GM18511 (cell line): ENCODE results near the gene TP53BP1.

ENCODE experiments used
- ATAC-seq: cut with Tn5 transposase; IDR thresholded peaks from one replicate; pipeline ENCODE4 v1.9.1; 2021; ENCODE audit warnings: mild to moderate bottlenecking, moderate library complexity; ENCODE audit not compliant: unreplicated experiment

Gene TP53BP1

DNA sequence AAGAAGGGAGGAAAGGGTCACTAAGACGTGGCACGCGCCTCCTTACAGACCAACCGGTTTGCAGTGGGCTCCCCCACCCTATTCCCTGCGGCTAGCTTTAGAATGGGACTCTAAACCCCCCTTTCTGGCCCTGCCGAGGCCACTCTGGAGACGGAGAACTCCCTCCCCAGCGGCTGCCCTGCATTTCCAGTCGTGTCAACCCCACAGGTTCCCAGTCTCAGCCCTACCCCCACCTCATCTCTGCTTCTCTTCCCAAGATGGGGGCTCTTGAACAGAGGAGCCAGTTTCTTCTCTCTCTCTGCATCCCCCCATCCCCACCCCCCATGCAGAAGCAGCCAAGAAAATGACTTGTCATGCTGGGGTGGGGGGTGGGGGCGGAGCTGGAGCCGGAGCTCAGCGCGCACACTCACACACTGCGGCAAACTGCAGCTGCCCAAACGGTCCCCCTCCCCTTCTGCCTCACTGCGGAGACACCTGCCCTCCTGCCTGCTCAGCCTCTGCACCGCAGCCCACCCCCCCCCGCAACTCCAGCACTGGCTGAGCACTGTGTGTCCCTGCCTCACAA, 25.3 kb upstream of the TP53BP1 start:
- no peak for ATAC-seq

DNA sequence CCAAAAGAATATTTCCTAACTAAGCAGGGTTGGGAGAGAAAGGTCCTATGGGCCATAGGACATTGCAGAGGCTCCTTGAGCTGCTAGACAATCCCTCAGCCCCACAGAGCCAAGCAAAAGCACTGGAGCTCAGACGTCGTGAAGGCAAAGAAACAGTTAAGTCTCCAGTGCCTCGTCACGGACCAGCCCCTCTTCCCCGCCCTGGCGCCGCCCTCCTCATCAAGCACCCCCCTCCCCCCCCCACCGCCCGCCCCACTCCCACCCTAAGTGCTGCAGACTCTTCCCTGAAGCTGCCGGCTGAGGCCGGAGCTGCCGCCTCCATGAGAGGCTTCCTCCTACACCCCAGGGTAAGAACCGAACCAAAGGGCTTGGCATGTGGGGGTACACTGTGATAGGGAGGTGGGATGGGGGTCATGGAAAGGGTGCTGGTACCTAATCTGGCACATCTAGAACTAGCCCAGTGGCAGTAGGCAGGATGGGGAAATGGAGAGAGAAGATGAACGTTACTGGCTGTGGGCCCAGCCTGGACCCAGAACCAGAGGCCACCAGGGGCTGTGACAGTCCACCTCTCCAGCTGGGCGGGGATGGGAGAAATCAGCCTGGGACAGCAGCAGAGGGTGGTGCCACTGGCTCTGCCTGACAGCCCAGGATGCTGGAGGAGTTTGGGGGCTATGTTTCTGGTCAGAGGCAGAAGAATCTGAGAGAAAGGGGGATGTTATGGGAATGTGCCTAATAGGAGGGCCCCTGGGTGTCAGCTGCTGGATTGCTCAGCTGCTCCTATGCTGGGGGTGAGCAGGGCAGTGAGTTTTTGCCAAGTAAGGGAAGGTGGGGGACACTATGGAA, 24.6 kb upstream of the TP53BP1 start, which contains the start of gene MAP1A:
TSS of gene MAP1A (plus strand) at position 255 of the 843 bp plus-strand sequence. CDS start 3,866 bp downstream, outside the sequence.
- no peak for ATAC-seq

DNA sequence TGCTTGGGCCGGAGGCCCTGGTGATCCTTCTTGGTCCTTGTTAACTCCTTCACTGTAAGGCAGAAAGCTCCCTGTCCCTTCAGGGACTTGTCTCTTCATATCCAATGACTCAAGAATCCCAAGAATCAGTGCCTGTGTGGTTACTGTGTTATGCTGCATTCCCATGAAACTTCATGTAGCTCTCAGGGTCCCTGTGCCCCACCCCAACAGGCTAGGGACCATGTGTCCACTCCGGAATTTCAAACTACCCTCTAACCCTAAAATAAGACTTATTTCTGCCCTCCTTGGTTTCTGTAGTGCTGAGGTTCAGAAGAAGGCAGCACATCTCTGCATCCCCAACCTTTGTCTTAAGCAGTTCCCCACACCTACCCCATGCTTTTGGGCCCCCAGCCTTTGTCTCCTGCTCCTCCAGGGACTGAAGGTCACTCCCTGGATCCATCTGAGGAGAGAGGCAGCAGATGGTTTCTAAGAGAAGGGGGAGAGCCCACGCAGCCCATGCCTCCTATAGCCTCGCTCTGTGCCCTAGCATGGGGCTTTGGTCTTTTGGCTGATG, 23.9 kb upstream of the TP53BP1 start:
- no peak for ATAC-seq

DNA sequence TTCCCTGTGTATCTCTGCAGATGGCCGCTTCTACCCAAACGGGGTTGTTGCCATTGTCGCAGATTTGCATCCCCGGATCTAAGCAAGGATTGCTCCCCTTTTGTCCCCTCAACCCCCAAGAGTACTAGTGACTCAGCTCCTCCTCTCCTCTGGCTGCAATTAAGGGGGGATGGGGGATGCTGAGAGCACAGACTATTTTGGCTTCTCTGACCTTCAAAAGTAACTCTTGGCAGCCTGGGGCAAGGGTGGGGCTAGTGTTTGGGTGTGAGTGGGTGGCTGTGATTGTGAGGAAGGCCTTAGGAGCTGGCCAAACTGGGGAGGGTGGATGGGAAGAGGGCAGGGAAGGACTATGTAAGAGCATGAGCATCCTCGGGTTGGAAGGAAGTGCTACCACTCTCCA, 23.2 kb upstream of the TP53BP1 start:
- ATAC-seq = no peak

DNA sequence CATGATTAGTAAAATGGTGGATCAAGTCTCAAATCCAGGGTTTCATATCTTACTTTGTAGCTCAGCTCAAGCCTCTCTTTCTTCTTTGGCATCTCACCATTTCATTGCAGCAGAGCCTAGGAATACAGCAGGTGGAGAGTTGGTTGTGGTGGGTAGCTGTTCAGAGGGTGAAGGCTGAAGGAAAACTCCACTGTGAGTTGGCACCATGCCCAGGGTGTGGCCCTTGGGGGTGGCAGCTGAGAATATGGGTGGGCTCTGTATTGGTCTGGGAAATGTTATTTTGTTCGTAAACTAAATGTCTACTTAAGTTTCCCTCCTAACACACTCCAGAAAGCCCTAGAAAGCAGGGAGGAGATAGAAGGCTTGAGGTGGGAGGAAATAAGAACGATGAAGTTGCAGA, 22.8 kb upstream of the TP53BP1 start:
- ATAC-seq = no peak

DNA sequence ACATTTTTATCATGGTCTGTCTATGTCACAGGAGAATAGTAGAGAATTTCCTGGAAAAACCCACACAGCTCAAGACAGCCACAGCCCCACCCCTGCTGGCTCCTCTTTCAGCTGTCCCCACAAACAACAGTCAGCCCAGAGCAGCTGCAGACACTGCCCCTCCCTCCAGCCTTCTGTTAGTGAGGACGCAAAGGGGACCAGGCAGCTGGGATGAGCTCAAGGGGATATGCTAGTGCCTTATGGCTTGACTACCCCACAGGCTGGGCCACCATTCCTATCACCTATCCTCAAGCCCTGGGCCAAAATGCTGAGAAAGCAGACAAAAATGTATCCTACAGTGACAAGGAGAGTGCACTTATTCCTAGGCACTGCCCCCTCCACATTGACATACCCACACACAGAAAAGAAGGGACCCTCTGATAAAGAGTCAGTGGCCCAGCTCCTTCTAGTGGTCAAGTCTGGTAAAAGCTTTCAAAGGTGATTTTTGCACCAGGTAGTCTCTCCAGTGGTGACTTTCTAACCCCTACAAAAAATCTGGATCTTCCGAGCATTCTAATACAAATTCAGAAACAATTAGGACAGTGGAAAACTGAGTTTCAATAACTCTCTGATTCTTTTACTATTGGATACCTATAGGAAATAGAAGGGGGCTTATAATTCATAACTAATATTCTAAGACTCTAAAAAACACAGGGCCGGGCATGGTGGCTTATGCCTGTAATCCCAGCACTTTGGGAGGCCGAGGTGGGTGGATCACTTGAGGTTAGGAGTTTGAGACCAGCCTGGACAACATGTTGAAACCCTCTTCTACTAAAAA, 21.5 kb upstream of the TP53BP1 start:
- ATAC-seq = no peak

DNA sequence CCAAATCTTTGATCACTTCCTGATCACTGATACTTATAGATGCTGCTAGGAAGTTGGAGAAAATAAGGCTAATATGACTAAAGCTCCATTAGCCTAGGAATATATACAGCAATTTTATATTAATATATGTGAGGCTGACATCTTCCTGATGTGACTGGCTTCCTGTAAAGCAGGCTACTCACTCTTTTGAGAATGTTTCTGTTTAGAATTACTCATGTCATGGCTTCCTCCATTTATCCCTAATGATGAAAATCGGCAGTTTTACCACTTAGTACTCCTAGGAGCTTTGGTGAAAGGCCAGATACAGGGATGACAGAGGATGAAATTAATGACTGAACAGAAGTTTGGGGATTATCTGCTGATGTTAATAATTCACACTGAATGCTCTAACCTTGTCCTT, 20.6 kb upstream of the TP53BP1 start:
- ATAC-seq = no peak

DNA sequence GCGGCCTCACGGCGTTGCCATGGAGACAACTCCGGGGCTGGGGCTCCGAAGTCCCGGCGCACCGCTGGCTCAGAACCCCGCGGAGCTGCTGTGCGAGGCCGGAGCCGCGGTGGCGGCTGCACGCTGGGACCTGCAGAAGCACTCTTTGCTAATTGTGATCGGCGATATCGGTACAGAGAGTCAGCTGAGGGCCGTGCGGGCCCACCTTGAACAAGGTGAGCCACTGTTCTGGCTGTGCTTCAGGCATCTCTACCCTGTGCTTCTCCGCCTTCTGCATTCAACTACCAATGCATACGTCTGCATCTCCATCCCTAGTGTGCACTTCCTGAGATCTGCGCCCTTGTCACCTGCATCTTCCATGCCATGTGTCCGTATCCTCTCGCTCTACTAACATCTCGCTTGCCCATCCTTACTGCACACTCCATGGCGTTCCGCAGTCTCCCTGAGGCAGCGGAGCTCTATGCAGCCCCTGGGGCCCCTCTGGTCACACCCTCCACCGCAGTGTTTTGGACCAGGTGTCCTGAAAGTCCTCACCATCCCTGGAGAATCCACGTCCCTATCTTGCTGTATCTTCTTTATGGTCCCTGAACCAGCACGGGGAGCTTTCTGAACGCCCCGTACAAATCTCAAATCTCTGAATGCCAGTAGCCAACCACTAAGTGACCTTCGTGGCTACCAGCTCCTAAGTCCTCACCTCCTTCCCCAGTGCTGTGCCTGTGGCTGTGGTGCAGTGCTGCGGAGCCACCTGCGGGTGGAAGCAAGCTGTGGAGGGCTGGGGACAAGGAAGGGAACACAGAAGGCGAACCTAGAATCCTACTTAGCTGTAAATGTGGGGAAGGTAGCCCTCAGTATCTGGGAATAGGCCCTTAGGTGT, 18.3 kb upstream of the TP53BP1 start:
- no peak for ATAC-seq

DNA sequence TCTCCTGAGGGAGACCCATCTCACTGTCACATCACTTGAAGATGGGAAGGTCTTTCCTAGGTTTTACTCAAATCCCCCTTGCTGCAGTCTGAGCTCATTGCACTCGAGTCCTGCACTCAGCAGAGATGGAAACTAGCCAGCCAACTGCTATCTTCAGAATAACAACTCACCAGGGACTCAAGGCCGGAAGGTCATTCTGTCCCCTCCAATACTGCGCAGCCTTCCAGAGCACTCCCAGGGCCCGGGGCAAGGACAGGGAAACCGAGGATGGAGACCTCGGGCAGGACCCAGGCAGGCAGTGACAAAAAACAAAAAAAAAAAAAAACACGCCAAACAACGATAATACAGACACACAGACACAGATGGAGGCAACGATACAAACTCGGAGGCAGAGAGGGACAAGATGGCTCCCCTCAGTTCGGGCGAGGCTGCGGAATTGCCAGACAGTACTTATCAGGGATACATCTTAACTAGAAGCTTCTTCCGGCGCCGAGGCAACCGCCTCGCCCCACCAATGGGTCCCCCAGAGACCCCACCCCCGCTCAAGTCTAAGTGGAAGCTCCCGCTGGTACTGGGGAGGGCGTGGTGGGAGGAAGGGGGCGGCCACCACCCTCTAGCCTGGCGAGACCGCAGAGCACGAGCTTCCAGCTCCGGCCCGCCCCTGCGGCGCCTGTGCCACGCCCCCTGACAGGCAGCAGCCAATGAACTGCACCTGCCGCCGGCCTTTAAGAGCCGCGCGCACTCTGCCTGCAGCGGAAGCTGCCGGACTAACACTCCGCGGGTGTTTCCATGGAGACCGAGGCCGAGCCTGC, 17.4 kb upstream of the TP53BP1 start:
- peak; percentile 98 for ATAC-seq

DNA sequence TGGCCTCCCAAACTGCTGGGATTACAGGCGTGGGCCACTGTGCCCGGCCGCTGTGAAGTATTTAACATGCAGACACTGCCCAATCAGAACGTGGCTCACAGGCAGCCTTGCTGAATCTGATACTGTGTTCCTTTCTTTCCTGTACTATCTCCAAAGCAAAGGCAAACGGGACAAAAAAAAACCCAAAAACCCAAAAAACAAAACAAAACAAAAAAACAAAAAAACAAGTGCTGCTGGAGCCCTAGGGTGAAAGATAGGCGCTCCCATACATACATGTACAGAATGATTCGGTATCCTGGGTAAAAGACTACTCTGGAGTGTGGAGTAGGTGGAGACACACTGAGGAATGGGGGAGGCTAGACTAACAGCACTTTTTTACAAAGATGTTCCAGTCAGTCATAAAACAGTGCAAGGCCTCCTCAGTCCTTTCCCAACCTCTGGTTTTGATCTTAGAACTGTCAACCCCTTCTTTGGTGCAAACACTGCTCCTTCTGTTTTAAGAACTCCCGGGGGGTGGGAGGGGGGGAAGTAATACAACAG, 16.8 kb upstream of the TP53BP1 start:
- no peak for ATAC-seq

DNA sequence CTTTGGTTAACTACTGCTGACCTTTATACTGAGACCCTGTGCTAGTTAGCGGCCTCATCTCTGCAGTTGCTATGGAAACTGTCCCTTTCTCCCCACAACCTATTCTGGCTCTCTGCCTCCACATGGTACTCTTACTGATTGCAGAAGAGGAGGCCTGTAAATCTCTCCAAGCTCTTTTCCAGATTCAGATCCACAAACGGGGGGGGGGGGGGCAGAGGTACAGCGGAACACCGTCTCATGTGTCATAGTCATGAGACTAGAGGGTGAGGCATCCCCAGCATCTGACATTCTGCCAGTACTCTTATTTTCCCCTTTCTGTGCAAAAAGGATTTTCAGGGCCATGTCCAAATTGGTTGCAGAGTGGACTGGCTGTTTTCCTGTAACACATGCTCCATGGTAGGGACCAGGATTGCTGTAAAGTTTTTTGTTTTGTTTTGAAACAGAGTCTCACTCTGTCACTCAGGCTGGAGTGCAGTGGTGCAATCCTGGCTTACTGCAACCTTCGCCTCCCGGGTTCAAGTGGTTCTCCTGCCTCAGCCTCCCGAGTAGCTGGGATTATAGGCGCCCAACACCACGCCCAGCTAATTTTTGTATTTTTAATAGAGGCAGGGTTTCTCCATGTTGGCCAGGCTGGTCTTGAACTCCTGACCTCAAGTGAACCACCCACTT, 16.2 kb upstream of the TP53BP1 start:
- no peak for ATAC-seq

DNA sequence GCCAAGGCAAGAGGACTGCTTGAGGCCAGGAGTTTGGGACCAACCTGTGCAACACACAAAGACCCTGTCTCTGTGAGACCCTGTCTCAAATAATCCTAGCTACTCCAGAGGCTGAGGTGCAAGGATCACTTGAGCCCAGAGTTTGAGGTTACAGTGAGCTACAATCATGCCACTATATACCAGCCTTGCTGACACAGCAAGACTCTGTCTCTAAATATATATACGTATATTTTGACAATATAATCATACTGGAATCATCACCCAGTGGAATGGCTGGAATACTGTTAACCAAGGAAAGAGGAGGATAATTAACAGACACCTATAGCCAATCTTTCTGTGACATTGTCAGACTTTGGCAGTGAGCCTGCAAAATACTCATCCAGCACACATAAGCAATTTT, 15.5 kb upstream of the TP53BP1 start:
- no peak for ATAC-seq

DNA sequence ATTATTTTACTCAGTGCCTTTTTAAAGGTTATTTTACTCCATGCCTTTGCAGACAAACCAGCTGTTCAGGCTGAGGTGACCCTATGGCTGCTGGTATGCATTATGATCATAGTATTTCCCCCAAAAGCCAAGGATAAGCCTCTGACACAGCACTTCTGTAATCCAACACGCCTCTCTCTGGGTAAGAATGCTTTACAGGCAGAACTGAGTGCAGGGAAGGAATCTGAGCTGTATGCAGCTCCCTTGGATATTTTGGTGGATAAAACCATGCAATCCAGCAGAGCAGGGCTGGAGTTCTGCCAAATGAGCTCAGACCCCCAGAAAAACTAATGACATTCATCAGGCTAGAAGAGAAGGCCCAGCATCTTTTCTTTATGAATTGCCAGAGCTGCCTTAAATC, 12.8 kb upstream of the TP53BP1 start:
- no peak for ATAC-seq

DNA sequence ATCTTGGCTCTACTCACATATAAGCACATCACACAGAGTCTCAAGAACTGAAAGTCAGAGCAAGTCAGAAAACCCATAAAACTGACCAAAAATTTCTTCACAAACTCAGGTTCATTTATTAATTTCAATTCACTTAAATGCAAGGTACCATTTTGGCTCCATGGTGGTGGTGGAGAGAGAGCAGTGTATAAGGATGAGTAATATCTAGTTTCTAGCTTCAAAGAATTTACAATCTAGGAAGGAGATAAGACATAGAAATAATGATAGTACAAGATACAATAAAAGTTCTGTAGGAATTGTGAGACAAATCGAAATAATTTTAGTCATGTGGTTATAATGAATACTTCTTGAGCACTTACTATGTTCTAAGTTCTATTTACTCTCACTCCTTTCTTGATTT, 6.7 kb upstream of the TP53BP1 start:
- ATAC-seq = no peak

DNA sequence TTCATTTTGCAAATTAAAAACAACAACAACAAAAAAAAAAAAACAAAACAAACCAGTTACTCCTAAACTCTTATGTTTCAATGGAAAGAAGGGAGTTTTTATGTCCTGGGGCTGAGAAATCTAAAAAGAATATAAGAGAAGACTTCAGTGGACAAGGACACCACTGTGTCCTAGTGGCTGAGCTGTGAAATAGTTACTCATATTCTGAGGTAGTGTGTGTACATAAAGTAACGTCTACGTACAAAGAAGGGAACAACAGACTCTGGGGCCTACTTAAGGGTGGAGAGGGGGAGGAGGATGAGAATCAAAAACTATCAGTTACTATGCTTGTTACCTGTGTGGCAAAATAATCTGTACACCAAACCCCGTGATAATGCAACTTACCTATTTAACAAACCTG, 6.0 kb upstream of the TP53BP1 start:
- ATAC-seq = no peak

DNA sequence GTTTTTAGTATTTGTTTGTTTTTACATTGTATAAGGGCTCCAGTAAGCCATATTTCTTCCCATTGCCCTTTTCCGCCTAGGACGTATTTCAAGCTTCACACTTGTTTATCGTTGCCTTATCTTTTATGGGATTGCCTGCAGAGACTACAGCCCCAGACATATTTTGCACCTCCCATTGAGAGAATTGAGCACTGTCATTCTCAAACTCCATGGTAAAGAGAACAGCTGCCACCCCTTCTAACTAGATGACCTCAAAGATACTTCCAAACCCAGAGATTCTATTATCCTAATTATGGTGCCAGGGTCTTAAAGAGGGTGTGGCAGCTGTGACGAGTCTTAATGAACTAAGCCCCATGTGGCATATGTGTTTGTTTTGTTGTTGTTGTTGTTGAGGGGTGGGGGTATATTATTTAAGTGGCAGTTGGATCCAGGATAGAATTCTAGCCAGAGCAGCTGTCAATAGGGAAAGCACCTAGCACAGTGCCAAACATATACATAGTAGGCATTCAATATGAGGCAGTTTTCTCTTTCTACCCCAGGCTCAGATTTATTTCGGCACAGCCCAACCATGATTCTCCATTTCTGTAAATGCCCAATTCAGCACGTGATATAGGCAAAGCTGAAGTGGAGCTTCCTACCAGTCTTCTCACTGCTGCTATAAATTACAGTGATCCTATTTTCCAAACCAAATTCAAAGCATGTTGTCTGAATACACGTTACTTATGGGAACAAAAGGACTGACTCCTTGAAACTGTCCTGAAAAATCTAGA, 932 bp upstream of the TP53BP1 start:
- ATAC-seq = no peak

DNA sequence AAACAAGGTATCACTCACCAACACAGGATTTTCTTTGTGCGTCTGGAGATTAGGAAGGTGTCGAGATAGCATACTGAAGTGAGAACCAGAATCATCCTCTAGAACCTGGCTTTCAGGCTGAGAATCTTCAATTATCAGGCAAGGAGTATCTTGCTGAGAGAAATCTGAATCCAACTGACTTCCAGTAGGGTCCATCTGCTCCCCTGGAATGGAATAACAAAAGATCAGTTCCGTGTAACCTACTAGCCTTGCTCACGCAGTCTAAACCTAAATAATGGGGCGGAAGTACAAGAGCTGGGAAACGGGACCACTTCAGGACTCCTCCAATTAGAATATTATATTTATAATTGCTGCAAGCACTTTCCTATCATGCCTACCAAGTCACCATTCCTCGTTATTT, 690 bp downstream of the TP53BP1 start:
- ATAC-seq = no peak

DNA sequence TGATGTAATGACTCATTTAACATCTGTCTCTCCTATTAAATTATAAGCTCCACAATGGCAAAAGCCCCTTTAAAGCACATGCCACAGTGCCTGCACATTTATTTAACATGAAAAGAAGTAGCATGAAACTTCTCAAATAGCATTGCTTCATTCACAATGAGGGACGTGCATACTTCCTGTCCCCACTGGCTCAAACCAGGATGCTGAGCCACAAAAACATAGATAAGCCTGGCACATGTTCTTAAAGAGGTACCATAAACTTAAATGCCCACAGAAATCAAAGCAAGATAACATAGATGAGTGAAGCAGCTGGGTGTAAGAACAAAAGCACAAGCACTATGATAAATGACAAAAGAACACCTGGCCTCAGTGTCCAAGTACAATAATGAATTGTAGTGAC, 3.8 kb downstream of the TP53BP1 start:
- no peak for ATAC-seq
